HepG2 (cell line): ENCODE measurements around the gene SSR2. TPM values are rescaled to one million over a fixed set of nuclear protein-coding genes. Genes with fewer than 3 reads are reported as not detected.

Experiments used
- AHDC1 ChIP-seq: sonication (generic); formaldehyde crosslinking; IDR thresholded peaks from 2 replicates; pipeline ENCODE4 v1.5.1; 2020; ENCODE audit warnings: mild to moderate bottlenecking, missing genetic modification reagents, borderline replicate concordance
- CAMTA2 ChIP-seq: sonication (generic); formaldehyde crosslinking; IDR thresholded peaks from 2 replicates; pipeline ENCODE4 v1.4.0; 2020; ENCODE audit warnings: mild to moderate bottlenecking, missing genetic modification reagents, borderline replicate concordance
- CREBL2 ChIP-seq: sonication (generic); formaldehyde crosslinking; IDR thresholded peaks from 2 replicates; pipeline ENCODE4 v1.8.1; 2023; ENCODE audit warnings: missing genetic modification reagents, mild to moderate bottlenecking, borderline replicate concordance
- CREM ChIP-seq, 2 experiments: sonication (generic) in 1 of 2; formaldehyde crosslinking in 1 of 2; IDR thresholded peaks; 2 replicates each; pipeline versions ENCODE4 v1.4.0 to v1.6.1; 2016 to 2020; ENCODE audit warnings: antibody characterized with exemption in 1 of 2, mild to moderate bottlenecking in 1 of 2, missing genetic modification reagents in 1 of 2
- GFI1 ChIP-seq: sonication (generic); formaldehyde crosslinking; IDR thresholded peaks from 2 replicates; pipeline ENCODE4 v1.5.0; 2020; ENCODE audit warnings: missing genetic modification reagents, mild to moderate bottlenecking, borderline replicate concordance
- MIER3 ChIP-seq: IDR thresholded peaks from 2 replicates; pipeline ENCODE4 v1.6.1; 2016; ENCODE audit warnings: missing compliant biosample characterization, borderline replicate concordance
- MLLT10 ChIP-seq: sonication (generic); formaldehyde crosslinking; IDR thresholded peaks from 2 replicates; pipeline ENCODE4 v1.4.0; 2020; ENCODE audit warnings: missing genetic modification reagents
- NAIF1 ChIP-seq: sonication (generic); formaldehyde crosslinking; IDR thresholded peaks from 2 replicates; pipeline ENCODE4 v1.5.0; 2020; ENCODE audit warnings: mild to moderate bottlenecking, missing genetic modification reagents, borderline replicate concordance
- NR2F1 ChIP-seq, 2 experiments: fragments of 450-650 bp in 1 of 2; formaldehyde crosslinking in 1 of 2; IDR thresholded peaks; 2 replicates each; pipeline versions ENCODE4 v1.5.0 to v1.6.1; 2016 to 2020; ENCODE audit warnings: mild to moderate bottlenecking in 1 of 2, missing compliant biosample characterization in 1 of 2, missing genetic modification reagents in 1 of 2, moderate library complexity in 1 of 2
- REXO4 ChIP-seq: sonication (generic); formaldehyde crosslinking; IDR thresholded peaks from 2 replicates; pipeline ENCODE4 v1.8.0; 2022; ENCODE audit warnings: missing genetic modification reagents, mild to moderate bottlenecking, borderline replicate concordance
- SYNCRIP ChIP-seq: fragments of 200-400 bp; formaldehyde crosslinking; IDR thresholded peaks from 2 replicates; pipeline ENCODE4 v1.6.1; 2018; ENCODE audit warnings: mild to moderate bottlenecking, low read depth, low read length; ENCODE audit not compliant: insufficient read depth
- ZFP62 ChIP-seq: sonication (generic); formaldehyde crosslinking; IDR thresholded peaks from 2 replicates; pipeline ENCODE4 v1.4.0; 2020; ENCODE audit warnings: missing genetic modification reagents
- ZFP82 ChIP-seq: sonication (generic); formaldehyde crosslinking; IDR thresholded peaks from 2 replicates; pipeline ENCODE4 v1.5.1; 2020; ENCODE audit warnings: mild to moderate bottlenecking, missing genetic modification reagents, borderline replicate concordance
- ZNF3 ChIP-seq: IDR thresholded peaks from 2 replicates; pipeline ENCODE4 v1.7.0; 2017; ENCODE audit warnings: inconsistent platforms
- ZNF354B ChIP-seq: sonication (generic); formaldehyde crosslinking; IDR thresholded peaks from 2 replicates; pipeline ENCODE4 v1.8.0; 2022; ENCODE audit warnings: mild to moderate bottlenecking, missing genetic modification reagents
- ZNF441 ChIP-seq: sonication (generic); formaldehyde crosslinking; IDR thresholded peaks from 2 replicates; pipeline ENCODE4 v1.7.0; 2021; ENCODE audit warnings: missing genetic modification reagents, borderline replicate concordance
- ZNF564 ChIP-seq: sonication (generic); formaldehyde crosslinking; IDR thresholded peaks from 2 replicates; pipeline ENCODE4 v1.8.1; 2023; ENCODE audit warnings: mild to moderate bottlenecking, missing genetic modification reagents
- ZNF691 ChIP-seq: sonication (generic); formaldehyde crosslinking; IDR thresholded peaks from 2 replicates; pipeline ENCODE4 v1.4.0; 2020; ENCODE audit warnings: missing genetic modification reagents, low read depth, mild to moderate bottlenecking, borderline replicate concordance
- ZNF746 ChIP-seq: sonication (generic); formaldehyde crosslinking; IDR thresholded peaks from 2 replicates; pipeline ENCODE4 v1.8.0; 2022; ENCODE audit warnings: mild to moderate bottlenecking, missing genetic modification reagents
- ZXDC ChIP-seq: sonication (generic); formaldehyde crosslinking; IDR thresholded peaks from 2 replicates; pipeline ENCODE4 v1.5.0; 2020; ENCODE audit warnings: mild to moderate bottlenecking, missing genetic modification reagents
- polyA plus RNA-seq, 8 experiments: library from polyadenylated mRNA; depleted of rRNA in 3 of 8; stranded (reverse) in 7 of 8; unstranded in 1 of 8; fragments of >200 nt; fragmentation: Illumina TruSeq in 4 of 8; extraction: Trizol in 4 of 8; gene quantifications; 2 replicates each; pipeline versions ENCODE4 v1.2.1 to v1.2.3, GENCODE V29; 2011 to 2016; ENCODE audit warnings: low read depth in 4 of 8, missing spikeins in 1 of 8, mixed read lengths in 1 of 8; ENCODE audit not compliant: insufficient read depth in 1 of 8
- total RNA-seq, 5 experiments: library from RNA; depleted of rRNA; stranded (reverse); fragments of >200 nt; fragmentation: Illumina TruSeq; extraction: Trizol; gene quantifications; 2 replicates each; pipeline ENCODE4 v1.2.3, GENCODE V29; 2016; ENCODE audit warnings: low read depth in 1 of 5

Gene SSR2
- total and polyA plus RNA-seq, 2 of the 13 experiments (the other 11 are each of a cell fraction or from before 2014, with no cell fraction given): 284 to 461 TPM

GRCh38 chr1:156020293-156021092, at the start of gene SSR2 (continued):
- TF ChIP-seq ZNF691 (CRISPR knock-in tag): no peak
- no peak for TF ChIP-seq CREBL2 (CRISPR knock-in tag)
- no peak for TF ChIP-seq ZNF354B (CRISPR knock-in tag)
- no peak for TF ChIP-seq MLLT10 (CRISPR knock-in tag)
- no peak for TF ChIP-seq ZNF441 (CRISPR knock-in tag)
- TF ChIP-seq ZNF3 (CRISPR knock-in tag): no peak
- no peak for TF ChIP-seq NR2F1 (CRISPR knock-in tag; IDR thresholded peaks at IDR 0.05)
- TF ChIP-seq CREM (IDR thresholded peaks at IDR 0.05): peak; percentile 95
- no peak for TF ChIP-seq CREM (CRISPR knock-in tag; IDR thresholded peaks at IDR 0.05)
- TF ChIP-seq ZXDC: no peak
- no peak for TF ChIP-seq GFI1
- TF ChIP-seq MIER3 (CRISPR knock-in tag): peak; percentile 53; the same call in 1 of the 2 replicates
- no peak for TF ChIP-seq NAIF1 (CRISPR knock-in tag)
- TF ChIP-seq ZFP62: no peak
- no peak for TF ChIP-seq ZNF746 (CRISPR knock-in tag)
- no peak for TF ChIP-seq AHDC1 (CRISPR knock-in tag)
- no peak for TF ChIP-seq ZFP82 (CRISPR knock-in tag)
- no peak for TF ChIP-seq ZNF564
- TF ChIP-seq SYNCRIP: no peak
- no peak for TF ChIP-seq REXO4
- no peak for TF ChIP-seq CAMTA2 (CRISPR knock-in tag)
